PC-9 (cell line): Measurements from ENCODE around the gene EMP3. TPM values are rescaled to one million over a fixed set of nuclear protein-coding genes. Genes with fewer than 3 reads are reported as not detected.
"Not testable (repeated sequence)": the region's sequence is repeated elsewhere in the genome, so short reads cannot be mapped to it uniquely, and the experiment has no call there.

Experiments used
- BruUV-seq: library from RNA; stranded (reverse); fragments of 400-500 nt; replicated peaks from 2 replicates; lab custom pipeline; 2021; lab: Mats Ljungman, UMichigan
- CTCF ChIA-PET: fragments of 300-600 bp; sonication (Branson Sonifier 250); formaldehyde crosslinking; loops from one replicate; lab custom pipeline; 2022; ENCODE audit warnings: antibody characterized with exemption; lab: Charles Lee
- POLR2A ChIA-PET: fragments of 300-600 bp; sonication (Branson Sonifier 250); formaldehyde crosslinking; loops from one replicate; lab custom pipeline; 2022; ENCODE audit warnings: antibody characterized with exemption; ENCODE audit not compliant: unreplicated experiment; lab: Charles Lee
- DNase-seq, 2 experiments: peaks; one replicate each; pipeline versions ENCODE4 v3.0.0 to v3.0.0-alpha.2; 2015 to 2022; ENCODE audit warnings: mixed read lengths in 1 of 2
- H2AFZ ChIP-seq: fragments of 200-600 bp; sonication (generic); 2 replicates; pipeline ENCODE4 v1.8.1; 2017; ENCODE audit warnings: antibody characterized with exemption
- H3F3A ChIP-seq: fragments of 200-600 bp; sonication (generic); 2 replicates; pipeline ENCODE4 v1.8.1; 2017; ENCODE audit warnings: antibody characterized with exemption, mild to moderate bottlenecking, low read depth; ENCODE audit not compliant: insufficient read depth
- H3K27ac ChIP-seq: fragments of 200-600 bp; sonication (generic); 2 replicates; pipeline ENCODE4 v1.6.1; 2016; ENCODE audit warnings: mixed run types
- H3K27me3 ChIP-seq: fragments of 200-600 bp; sonication (generic); 2 replicates; pipeline ENCODE4 v1.6.1; 2016; ENCODE audit warnings: low read depth, mixed run types; ENCODE audit not compliant: insufficient read depth
- H3K36me3 ChIP-seq: fragments of 200-600 bp; sonication (generic); 2 replicates; pipeline ENCODE4 v1.6.1; 2016; ENCODE audit warnings: low read depth, mixed run types
- H3K4me1 ChIP-seq: fragments of 200-600 bp; sonication (generic); replicated peaks from 2 replicates; pipeline ENCODE4 v1.6.1; 2016; ENCODE audit warnings: mixed run types; ENCODE audit not compliant: insufficient read depth
- H3K4me2 ChIP-seq: fragments of 200-600 bp; sonication (generic); 2 replicates; pipeline ENCODE4 v1.6.1; 2017; ENCODE audit warnings: mixed run types
- H3K4me3 ChIP-seq: fragments of 200-600 bp; sonication (generic); 2 replicates; pipeline ENCODE4 v1.6.1; 2016; ENCODE audit warnings: mixed run types
- H3K79me2 ChIP-seq: fragments of 200-600 bp; sonication (generic); 2 replicates; pipeline ENCODE4 v1.6.1; 2017; ENCODE audit warnings: low read depth, mixed run types
- H3K9me2 ChIP-seq: fragments of 200-600 bp; sonication (generic); 2 replicates; pipeline ENCODE4 v1.8.1; 2017; ENCODE audit warnings: mild to moderate bottlenecking; ENCODE audit not compliant: insufficient read depth
- H3K9me3 ChIP-seq: fragments of 200-600 bp; sonication (generic); 2 replicates; pipeline ENCODE4 v1.8.1; 2016; ENCODE audit warnings: low read depth; ENCODE audit not compliant: insufficient read depth
- H4K20me1 ChIP-seq: fragments of 200-600 bp; sonication (generic); 2 replicates; pipeline ENCODE4 v1.8.1; 2017; ENCODE audit not compliant: insufficient read depth
- EZH2 ChIP-seq: fragments of 200-600 bp; sonication (generic); IDR thresholded peaks from 2 replicates; pipeline ENCODE4 v1.8.0; 2017; ENCODE audit warnings: antibody characterized with exemption, low read depth
- intact Hi-C: fragments of 100-400 bp; cut with micrococcal nuclease; formaldehyde crosslinking; loops from one replicate; pipeline ENCODE4 v1.10.0; 2022; ENCODE audit not compliant: unreplicated experiment
- total RNA-seq: library from RNA; stranded (reverse); gene quantifications from 2 replicates; pipeline ENCODE4 v1.2.3, GENCODE V29; 2021
- TF ChIP-seq, protein P1 (sequence below): fragments of 200-600 bp; sonication (generic); conservative IDR thresholded peaks from 2 replicates; pipeline ENCODE4 v1.6.1; 2017; ENCODE audit warnings: mixed run types, antibody characterized with exemption, mild to moderate bottlenecking, moderate library complexity

Gene EMP3
- total RNA-seq, 1 experiment from 2014 or later, result 56.3 TPM

DNA sequence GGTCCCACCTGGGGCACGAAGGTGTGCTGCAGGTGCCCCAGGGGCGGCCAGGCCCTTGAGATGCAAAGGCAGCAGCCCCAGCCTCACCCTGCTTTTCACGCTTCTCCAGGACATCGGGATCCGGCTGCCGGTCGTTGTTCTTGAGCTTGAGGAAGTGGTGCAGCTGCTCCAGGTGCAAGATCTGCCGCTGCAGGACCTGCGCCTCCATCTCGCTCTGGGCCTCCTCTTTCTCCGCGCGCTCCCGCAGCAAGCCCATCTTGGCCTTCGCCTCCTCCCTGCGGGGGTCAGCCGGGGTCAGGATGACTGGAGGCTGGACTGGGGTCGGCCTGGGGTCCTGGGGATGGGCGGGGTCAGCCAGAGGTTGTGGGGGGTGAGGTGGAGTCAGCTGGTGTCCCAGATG is 21.5 kb upstream of the EMP3 start:
- no peak overlapping the region for H3K4me3 ChIP-seq
- no peaks in the 10 kb centered on the region for H3K9me2 ChIP-seq
- H4K20me1 ChIP-seq, result no peaks in the 10 kb centered on the region
- ChIA-PET POLR2A (no interaction called here), CTCF (no interaction called here)
- no peak overlapping the region for H3K4me2 ChIP-seq
- H2AFZ ChIP-seq, result no peak overlapping the region
- intact Hi-C loops, result no loop called here
- peaks cover 23% of the 10 kb centered on the region for H3K27me3 ChIP-seq
- no peaks in the 10 kb centered on the region for H3K9me3 ChIP-seq
- DNase-seq, result no peak
- no peak overlapping the region for H3K27ac ChIP-seq
- TF ChIP-seq, protein P1, sequence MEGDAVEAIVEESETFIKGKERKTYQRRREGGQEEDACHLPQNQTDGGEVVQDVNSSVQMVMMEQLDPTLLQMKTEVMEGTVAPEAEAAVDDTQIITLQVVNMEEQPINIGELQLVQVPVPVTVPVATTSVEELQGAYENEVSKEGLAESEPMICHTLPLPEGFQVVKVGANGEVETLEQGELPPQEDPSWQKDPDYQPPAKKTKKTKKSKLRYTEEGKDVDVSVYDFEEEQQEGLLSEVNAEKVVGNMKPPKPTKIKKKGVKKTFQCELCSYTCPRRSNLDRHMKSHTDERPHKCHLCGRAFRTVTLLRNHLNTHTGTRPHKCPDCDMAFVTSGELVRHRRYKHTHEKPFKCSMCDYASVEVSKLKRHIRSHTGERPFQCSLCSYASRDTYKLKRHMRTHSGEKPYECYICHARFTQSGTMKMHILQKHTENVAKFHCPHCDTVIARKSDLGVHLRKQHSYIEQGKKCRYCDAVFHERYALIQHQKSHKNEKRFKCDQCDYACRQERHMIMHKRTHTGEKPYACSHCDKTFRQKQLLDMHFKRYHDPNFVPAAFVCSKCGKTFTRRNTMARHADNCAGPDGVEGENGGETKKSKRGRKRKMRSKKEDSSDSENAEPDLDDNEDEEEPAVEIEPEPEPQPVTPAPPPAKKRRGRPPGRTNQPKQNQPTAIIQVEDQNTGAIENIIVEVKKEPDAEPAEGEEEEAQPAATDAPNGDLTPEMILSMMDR, result no peak
- TF ChIP-seq EZH2, result no peak
- H3K79me2 ChIP-seq, result no peaks in the 10 kb centered on the region
- no peaks in the 10 kb centered on the region for H3K36me3 ChIP-seq
- no TSS peak for BruUV-seq
- H3F3A ChIP-seq, result 0 out of 2 replicates have a peak, but pooled peaks cover 8% of the 10 kb centered on the region
- no peaks in the 10 kb centered on the region for H3K4me1 ChIP-seq

DNA sequence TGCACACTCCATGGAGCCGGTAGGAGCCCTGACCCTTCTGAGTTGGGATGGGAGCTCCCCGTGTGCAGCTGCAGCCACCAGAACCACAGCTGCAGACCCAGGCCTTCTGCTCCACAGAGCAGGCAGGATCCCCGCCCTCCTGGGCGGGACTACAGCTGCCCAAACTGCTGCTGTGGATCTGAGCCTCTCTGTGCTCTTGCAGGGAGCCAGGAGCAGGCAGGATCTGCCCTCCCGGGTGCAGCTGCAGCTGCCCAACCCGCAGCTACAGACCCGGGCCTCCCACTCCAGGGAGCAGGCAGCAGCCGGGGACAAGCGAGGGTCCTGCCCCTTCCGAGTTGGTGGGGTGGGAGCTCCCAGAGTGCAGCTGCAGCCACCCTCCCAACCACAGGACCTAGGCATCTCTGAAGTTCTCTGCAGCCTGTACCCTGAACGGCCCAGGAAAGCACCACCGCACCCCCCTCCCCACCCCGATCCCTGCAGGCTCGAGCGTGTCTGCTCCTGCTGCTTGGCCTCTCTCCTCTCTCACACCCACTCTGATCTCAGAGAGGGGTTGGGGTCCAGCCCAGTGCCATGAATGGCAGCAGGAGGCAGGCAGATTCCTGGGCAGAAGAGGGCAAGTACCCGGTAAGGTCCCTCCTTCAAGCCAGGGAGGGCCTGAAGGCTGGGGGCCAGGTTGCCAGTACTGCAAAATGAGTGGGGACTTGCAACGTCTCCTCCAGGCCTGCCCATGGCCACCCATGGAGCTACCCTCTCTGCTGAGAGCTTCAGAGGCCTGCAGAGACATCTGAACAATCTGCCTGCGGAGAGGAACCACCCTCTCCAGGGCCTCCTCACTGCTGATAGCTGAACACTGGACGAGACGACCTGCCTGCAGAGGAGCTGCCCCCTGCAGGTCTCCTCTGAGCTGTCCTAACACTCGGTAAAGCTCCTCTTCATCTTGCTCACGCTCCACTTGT is 16.4 kb upstream of the EMP3 start:
- no peak overlapping the region for H2AFZ ChIP-seq
- DNase-seq, result no peak
- ChIA-PET CTCF (no interaction called here), POLR2A (no interaction called here)
- H3F3A ChIP-seq, result no peaks in the 10 kb centered on the region
- BruUV-seq, result no TSS peak
- H3K4me3 ChIP-seq, result no peak overlapping the region
- no peaks in the 10 kb centered on the region for H3K79me2 ChIP-seq
- intact Hi-C loops, result no loop called here
- H3K4me2 ChIP-seq, result no peak overlapping the region
- H4K20me1 ChIP-seq, result no peaks in the 10 kb centered on the region
- no peaks in the 10 kb centered on the region for H3K9me2 ChIP-seq
- no peaks in the 10 kb centered on the region for H3K9me3 ChIP-seq
- H3K27me3 ChIP-seq, result peaks cover 14% of the 10 kb centered on the region; the same call in 1 of the 2 replicates
- H3K4me1 ChIP-seq, result no peaks in the 10 kb centered on the region
- no peak for TF ChIP-seq EZH2
- TF ChIP-seq, protein P1, result peak; percentile 37; the same call in 1 of the 2 replicates
- no peak overlapping the region for H3K27ac ChIP-seq
- no peaks in the 10 kb centered on the region for H3K36me3 ChIP-seq

DNA sequence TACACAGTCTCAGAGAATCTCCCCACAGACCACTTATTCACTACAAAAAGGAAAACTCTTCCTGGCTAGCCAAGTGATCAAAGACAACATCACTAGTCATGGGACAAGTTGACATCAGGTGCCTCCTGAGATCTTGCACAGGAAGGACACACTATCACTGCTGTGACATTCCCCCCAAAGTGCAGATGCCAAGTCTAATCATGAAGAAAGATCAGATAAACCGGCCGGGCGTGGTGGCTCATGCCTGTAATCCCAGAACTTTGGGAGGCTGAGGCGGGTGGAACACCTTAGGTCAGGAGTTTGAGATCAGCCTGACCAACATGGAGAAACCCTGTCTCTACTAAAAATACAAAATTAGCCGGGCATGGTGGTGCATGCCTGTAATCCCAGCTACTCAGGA is 15.6 kb upstream of the EMP3 start:
- CTCF ChIA-PET, H3K79me2 ChIP-seq, H2AFZ ChIP-seq, H3F3A ChIP-seq, H3K4me3 ChIP-seq, H3K4me2 ChIP-seq, intact Hi-C loops, H4K20me1 ChIP-seq, H3K9me2 ChIP-seq, H3K36me3 ChIP-seq, H3K27ac ChIP-seq, DNase-seq, H3K27me3 ChIP-seq, H3K9me3 ChIP-seq, POLR2A ChIA-PET, H3K4me1 ChIP-seq, BruUV-seq: not testable (repeated sequence)
